IPS DF 19.7 (cell line): ENCODE results near the gene LHPP.
"Not testable (repeated sequence)": the region's sequence is repeated elsewhere in the genome, so short reads cannot be mapped to it uniquely, and the experiment has no call there.

Source experiments
- DNase-seq: peaks from one replicate; pipeline ENCODE4 v3.0.0-alpha.2; 2013; ENCODE audit warnings: low read depth, low spot score

The LHPP gene

DNA sequence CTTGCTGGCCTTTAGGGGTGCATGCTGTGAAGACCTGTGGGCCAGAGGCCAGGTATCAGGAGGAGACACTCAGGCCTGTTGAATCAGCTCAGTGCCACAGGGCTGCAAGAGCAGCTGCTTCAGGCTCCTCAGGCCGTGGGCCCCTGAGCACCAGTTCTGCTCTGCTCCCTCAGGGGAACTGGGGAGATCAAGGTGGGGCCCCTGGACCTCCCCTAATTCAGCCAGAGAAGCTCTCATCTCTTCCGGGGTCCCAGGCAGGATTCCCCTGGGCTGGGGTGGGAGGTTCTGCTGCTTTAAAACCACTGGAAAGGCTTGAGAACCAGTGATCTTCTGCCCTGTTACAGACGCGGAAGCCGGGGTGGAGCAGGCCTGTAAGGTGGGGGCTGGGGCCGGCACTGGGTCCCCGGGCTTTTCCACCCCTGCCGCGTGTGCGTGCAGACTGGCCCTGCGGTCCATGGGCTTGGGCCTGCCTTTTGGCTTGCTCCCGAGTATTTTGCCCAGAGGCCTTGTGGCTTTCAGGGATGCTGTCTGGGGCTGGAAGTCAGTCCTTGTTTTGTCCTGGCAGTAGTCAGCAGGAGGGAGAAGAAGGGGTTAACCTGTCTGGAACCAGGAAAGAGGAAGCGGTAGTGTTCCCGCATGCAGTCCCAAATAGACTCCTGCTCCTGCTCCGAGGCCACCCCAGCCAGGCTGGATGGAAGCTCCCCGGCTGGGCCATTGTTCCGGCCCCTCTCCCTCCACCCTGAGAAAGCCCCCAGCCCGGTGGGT lies 74.3 kb downstream of the LHPP start:
- DNase-seq, result no peak

DNA sequence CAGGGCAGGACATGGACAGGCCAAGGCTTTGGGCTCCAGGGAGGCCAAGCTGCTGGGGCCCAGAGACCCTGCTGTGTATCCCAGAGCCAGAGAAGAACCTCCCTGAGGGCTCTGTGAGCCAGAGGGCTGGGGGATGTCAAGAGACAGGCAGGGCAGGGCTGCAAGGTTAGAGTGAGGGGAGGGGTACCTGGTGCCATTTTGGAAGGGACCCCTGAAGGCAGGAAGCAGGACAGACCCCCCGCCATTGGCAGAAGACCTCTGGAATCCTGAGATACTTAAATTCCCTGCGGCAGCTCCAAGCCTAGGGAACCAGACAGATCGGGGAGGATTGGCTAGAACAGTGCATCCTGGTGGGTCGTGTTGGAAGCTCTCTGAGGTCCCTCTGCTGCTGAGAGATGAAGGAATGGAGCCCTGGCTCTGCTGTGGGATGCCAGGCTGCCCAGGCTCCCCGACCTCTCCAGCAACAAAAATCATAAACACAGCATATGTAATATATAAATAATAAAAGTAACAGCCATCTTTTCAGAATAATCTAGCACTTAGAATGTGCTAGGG lies 75.0 kb downstream of the LHPP start:
- DNase-seq, result no peak

DNA sequence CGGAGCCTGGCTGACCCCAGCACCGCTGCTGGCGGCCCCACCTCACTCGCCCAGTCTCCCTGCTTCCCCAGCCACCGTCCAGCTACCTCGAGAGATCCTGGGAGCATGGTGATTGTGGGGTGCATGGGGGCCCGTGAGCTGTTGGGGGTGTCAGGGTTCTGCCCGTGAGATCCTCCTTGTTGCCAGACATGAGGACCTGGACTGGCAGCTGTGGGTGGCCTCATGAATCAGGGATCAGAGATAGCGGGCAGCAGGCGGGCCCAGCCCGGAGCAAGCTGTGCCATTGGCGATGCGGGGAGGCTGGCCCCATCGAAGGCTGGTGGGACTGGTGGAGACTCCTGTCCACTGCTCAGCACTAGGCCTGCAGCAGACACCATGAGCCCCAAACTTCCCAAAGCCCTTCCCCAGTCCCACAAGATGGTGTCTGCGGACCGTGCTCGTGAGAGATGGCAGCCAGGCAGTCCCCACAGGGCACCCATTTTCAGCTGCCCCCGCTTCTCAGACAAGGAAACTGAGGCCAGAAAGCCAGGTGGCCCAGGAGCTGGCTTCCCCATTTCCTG lies 75.6 kb downstream of the LHPP start:
- DNase-seq, result no peak

- DNase-seq, result no peak
Measured at GRCh38 chr10:124537891-124538290, 76.3 kb downstream of the LHPP start.

- DNase-seq, result no peak
Measured at GRCh38 chr10:124538706-124539105, 77.1 kb downstream of the LHPP start.

- no peak for DNase-seq
Measured at GRCh38 chr10:124539935-124540641, 78.5 kb downstream of the LHPP start.

DNA sequence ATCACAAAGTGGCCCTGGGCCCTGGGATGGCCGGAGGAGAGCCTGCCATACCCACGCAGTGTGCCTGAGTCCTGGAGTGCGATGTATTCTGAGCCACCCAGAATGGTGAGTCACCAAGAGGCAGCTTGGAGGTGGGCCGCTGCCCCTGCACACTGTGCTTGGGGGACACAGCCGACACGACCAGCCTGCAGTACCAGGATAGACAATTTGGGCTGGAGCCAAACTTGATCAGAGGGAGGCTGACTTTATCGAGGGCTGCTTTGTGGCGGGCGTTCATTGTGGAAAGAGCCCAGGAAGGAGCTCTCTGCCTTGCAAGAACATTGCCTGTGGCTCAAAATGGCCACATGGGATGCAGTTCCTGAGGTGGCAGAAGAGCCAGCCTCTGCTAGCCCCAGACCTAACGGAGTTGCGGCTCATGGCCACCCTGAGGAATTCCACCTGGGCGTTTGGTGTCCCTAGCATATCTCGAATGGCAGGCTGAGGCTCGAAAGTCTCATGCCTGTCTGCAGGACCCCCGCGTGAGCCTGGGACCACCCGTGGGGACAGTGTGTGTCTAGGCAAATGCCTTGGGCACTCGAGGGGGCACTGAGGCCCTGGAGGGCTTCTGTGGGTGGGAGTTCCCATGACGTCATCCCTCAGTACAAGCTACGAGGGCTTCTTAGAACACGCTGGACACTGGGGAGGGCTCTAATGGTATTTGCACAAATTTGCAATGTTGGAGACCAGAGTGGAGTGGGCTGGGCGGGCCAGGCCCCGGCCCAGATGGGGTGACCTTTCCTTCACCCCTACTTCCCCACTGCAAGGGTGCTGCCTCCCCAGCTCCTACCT lies 79.7 kb downstream of the LHPP start:
- no peak for DNase-seq

- no peak for DNase-seq
Measured at GRCh38 chr10:124542336-124542735, 80.7 kb downstream of the LHPP start.

DNA sequence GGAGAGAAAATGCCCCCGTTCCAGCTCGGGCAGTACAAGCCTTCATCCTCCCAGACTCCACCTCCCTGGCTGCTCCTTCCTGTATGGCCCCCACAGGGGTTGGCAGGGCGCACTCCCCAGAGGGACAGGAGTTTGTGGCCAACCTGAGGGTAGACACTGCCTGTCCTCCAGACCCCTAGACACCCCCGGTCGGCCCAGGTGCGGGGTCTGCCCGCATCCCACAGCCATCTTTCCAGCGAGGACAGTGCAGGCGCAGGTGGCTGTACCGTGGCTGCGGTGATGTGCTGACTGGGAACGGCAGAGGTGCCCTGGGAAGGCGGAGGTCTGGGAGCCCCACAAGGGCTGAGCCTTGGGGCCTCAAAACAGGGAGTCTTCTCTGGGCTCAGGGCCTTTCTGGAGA lies 81.5 kb downstream of the LHPP start:
- no peak for DNase-seq

DNA sequence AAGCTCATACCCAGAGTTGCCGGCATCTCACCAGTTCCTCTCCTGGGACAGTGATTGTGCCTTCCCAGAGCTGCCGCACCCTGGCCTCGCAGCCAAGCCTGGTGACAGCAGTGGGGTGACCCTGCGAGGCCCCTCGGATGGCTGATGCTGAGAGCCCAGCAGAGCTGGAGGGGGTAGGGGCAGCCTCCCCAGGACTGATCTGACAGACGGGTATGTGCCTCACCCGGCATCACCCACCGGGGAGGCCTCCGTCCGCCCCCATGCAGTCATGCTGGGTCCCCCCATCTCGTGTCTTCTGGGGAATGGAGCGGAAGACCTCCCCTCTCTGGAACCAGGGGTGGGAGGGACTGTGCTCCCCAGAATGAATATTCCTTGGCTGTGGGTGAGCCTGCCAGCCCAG lies 82.3 kb downstream of the LHPP start:
- no peak for DNase-seq

DNA sequence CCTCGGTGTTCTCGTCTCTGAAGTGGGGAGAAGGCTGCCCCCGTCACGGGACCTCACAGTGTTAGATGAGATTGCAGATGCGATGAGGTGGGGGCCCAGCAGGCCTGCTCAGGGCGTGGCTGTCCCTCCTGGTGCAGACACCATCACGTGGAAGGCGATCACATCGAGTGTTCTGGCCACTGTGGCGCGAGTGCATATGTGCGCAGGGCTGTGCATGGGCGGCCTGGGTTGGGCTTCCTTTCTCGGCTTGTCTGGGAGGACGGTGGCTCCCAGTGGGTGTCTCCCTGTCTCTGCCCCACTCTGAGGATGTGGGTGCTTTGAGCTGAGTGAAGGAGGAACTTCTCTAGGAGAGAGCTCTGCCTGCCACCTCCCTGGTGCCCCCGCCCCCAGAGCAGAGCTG lies 83.1 kb downstream of the LHPP start:
- no peak for DNase-seq

DNA sequence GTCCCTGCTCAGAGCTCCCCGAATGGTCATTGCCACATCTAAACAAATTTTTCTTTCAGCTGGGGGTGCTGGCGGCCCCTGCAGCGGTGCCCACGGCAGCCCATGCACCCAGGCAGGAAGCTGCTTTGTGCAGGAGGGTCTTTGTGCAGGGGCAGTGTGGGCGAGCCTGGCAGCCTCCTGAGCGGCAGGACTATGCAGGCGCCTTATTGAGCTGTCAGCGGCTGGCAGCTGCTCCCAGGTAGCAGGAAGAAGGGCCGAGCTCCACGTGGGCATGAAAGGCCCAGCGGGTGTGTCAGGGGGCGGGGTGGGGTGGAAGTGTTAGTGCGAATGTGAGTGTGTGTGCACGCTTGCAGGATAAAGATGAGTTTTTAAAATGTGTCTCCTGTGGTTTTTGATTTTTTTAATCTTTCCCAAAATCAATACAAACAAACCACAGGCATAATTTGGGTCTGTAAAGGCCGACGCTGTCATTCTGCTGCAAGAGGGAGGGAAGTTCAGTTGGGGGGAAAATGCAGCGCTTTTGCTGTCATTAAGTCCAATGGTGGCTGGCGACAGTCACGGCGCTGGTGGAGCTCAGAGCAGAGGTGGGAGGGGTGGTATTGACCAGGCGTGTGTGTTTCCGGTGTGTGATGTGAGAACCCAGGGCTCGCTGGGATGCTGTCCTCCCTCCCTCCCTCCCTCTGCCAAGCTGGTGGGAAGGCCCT lies 83.9 kb downstream of the LHPP start:
- no peak for DNase-seq

- no peak for DNase-seq
Measured at GRCh38 chr10:124546055-124546369, 84.4 kb downstream of the LHPP start.

DNA sequence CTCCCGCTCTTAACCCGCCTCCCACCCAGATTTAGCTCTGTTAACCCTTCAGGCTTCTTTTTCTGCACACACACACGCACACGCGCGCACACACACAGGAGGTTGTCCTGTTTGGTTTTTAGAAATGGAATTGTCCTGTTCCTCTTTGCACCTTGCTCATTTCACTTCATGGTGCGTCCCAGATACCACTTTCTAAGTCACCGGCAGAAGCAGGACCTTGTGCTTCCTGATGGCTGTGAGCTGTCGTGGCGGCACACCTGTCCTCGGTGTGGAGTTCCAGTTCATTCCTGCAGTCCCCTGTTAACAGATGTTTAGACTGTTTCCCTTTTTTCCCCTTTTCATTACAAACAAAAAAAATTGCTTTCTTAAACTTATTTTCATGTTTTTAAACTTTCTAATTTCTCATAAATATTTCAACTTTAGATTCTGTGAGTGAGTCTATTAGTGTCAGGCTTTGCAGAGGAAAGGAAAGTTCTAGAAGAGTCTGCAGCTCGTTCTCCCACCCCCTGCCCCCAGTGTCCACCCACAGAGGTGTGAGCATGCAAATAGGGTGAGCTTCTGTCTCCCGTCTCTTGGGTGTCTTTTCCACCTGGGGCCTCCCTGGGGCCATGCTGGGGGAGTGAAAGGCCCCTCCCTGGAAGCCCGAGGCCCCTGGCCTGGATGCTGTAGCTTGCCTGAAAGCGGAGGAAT lies 85.5 kb downstream of the LHPP start:
- DNase-seq, result no peak

- no peak for DNase-seq
Measured at GRCh38 chr10:124547647-124548168, 86.1 kb downstream of the LHPP start.

DNA sequence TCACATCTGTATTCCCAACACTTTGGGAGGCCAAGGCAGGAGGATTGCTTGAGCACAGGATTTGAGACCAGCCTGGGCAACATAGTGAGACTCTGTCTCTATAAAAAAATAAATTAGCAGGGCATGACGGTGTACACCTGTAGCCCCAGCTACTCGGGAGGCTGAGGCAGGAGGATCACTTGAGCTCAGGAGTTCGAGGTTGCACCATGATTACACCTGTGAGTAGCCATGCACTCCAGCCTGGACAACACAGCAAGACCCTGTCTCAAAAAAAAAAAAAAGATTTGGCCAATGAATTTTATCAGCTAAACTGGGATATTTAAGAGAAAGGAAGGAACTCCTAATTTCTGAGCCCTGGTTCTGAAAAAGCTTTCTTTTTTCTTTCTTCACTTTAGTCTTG lies 87.5 kb downstream of the LHPP start:
- not testable (repeated sequence) for DNase-seq

- DNase-seq, result no peak
Measured at GRCh38 chr10:124550293-124551034, 88.8 kb downstream of the LHPP start.

- no peak for DNase-seq
Measured at GRCh38 chr10:124551097-124551496, 89.5 kb downstream of the LHPP start.

DNA sequence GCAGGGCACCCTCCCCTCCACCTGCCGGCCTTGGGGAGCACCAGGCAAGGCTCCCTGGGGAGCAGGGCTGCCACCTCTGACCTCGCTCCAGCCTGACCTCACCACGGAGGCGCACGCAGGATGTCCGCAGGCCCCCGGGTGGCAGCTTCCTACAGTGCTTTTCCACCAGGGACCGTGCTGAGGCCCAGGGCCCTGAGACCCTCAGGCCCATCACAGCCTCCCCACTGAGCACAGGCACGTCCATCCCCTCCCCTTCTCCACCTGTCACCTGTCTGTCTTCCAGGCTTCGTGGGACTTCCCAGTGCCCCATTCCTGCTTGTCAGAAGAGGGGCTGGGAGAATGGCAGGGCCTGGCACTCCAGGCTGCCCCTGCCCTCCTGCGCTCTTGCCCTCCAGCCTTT lies 90.1 kb downstream of the LHPP start:
- DNase-seq, result no peak
